ENCODE data around the gene PLD6. TPM values are rescaled to one million over a fixed set of nuclear protein-coding genes. Genes with fewer than 3 reads are reported as not detected.

Gene PLD6
- total RNA-seq, 1 donor: 4.3 TPM

- no peak for TF ChIP-seq CTCF (IDR thresholded peaks at IDR 0.05; ENCODE audit: insufficient read depth, low read length)
- DNase-seq (ENCODE audit: low read depth): no peak
- no peak overlapping the region for H3K4me3 ChIP-seq (ENCODE audit: low read depth, low read length)
Measured at GRCh38 chr17:17226451-17227265, 20.5 kb upstream of the PLD6 start.

GRCh38 chr17:17225901-17226300, 19.8 kb upstream of the PLD6 start:
- no peak overlapping the region for H3K4me3 ChIP-seq (ENCODE audit: low read depth, low read length)
- TF ChIP-seq CTCF (IDR thresholded peaks at IDR 0.05; ENCODE audit: insufficient read depth, low read length): no peak
- DNase-seq (ENCODE audit: low read depth): no peak

GRCh38 chr17:17224137-17224536, 18.0 kb upstream of the PLD6 start:
- no peak overlapping the region for H3K4me3 ChIP-seq (ENCODE audit: low read depth, low read length)
- no peak for TF ChIP-seq CTCF (IDR thresholded peaks at IDR 0.05; ENCODE audit: insufficient read depth, low read length)
- no peak for DNase-seq (ENCODE audit: low read depth)

GRCh38 chr17:17223736-17224135, 17.6 kb upstream of the PLD6 start:
- no peak overlapping the region for H3K4me3 ChIP-seq (ENCODE audit: low read depth, low read length)
- DNase-seq (ENCODE audit: low read depth): no peak
- no peak for TF ChIP-seq CTCF (IDR thresholded peaks at IDR 0.05; ENCODE audit: insufficient read depth, low read length)

GRCh38 chr17:17221329-17221728, 15.2 kb upstream of the PLD6 start:
- H3K4me3 ChIP-seq (ENCODE audit: low read depth, low read length): no peak overlapping the region
- TF ChIP-seq CTCF (IDR thresholded peaks at IDR 0.05; ENCODE audit: insufficient read depth, low read length): no peak
- no peak for DNase-seq (ENCODE audit: low read depth)

- no peak for TF ChIP-seq CTCF (IDR thresholded peaks at IDR 0.05; ENCODE audit: insufficient read depth, low read length)
- DNase-seq (ENCODE audit: low read depth): no peak
- no peak overlapping the region for H3K4me3 ChIP-seq (ENCODE audit: low read depth, low read length)
Measured at GRCh38 chr17:17220529-17220928, 14.4 kb upstream of the PLD6 start.

- TF ChIP-seq CTCF (IDR thresholded peaks at IDR 0.05; ENCODE audit: insufficient read depth, low read length): no peak
- DNase-seq (ENCODE audit: low read depth): no peak
- no peak overlapping the region for H3K4me3 ChIP-seq (ENCODE audit: low read depth, low read length)
Measured at GRCh38 chr17:17217995-17218394, 11.9 kb upstream of the PLD6 start.

Measured in fibroblast of the aortic adventitia (primary cell).